Umbilical cord (tissue), 2 donors: ENCODE data around the gene ISOC2. TPM values are rescaled to one million over a fixed set of nuclear protein-coding genes. Genes with fewer than 3 reads are reported as not detected.
"Not testable (repeated sequence)": the region's sequence is repeated elsewhere in the genome, so short reads cannot be mapped to it uniquely, and the experiment has no call there.

ENCODE experiments used
- DNase-seq: peaks from one replicate; pipeline ENCODE4 v3.0.0-alpha.2; 2015; ENCODE audit warnings: low spot score
- total RNA-seq: library from RNA; depleted of rRNA; stranded (reverse); fragments of >200 nt; gene quantifications from one replicate; pipeline ENCODE4 v1.2.3, GENCODE V29; 2014; ENCODE audit warnings: low replicate concordance; ENCODE audit not compliant: insufficient read depth

The ISOC2 gene
- total RNA-seq, 1 donor from 2014 or later, result 15.9 TPM

GRCh38 chr19:55460670-55461258 lies 678 bp downstream of the ISOC2 start:
- peak; percentile 92 for DNase-seq

GRCh38 chr19:55459950-55460657 lies 1.3 kb downstream of the ISOC2 start:
- peak; percentile 58 for DNase-seq

- DNase-seq, result no peak
These were observed 1.9 kb downstream of the ISOC2 start for GRCh38 chr19:55459551-55459949.

- DNase-seq, result no peak
These were observed 3.6 kb downstream of the ISOC2 start for GRCh38 chr19:55457683-55458457.

- DNase-seq, result no peak
These were observed 5.1 kb downstream of the ISOC2 start for GRCh38 chr19:55456347-55456746.

- no peak for DNase-seq
These were observed 5.7 kb downstream of the ISOC2 start for GRCh38 chr19:55455576-55456235.

- DNase-seq, result no peak
These were observed 6.6 kb downstream of the ISOC2 start for GRCh38 chr19:55454787-55455243.

GRCh38 chr19:55453511-55454260 lies 7.8 kb downstream of the ISOC2 start:
- no peak for DNase-seq

GRCh38 chr19:55452749-55453346 lies 8.6 kb downstream of the ISOC2 start:
- DNase-seq, result peak; percentile 84

- no peak for DNase-seq
These were observed 9.3 kb downstream of the ISOC2 start for GRCh38 chr19:55451965-55452748.

- no peak for DNase-seq
These were observed 10.1 kb downstream of the ISOC2 start for GRCh38 chr19:55451163-55451964.

GRCh38 chr19:55449469-55449868 lies 12.0 kb downstream of the ISOC2 start:
- DNase-seq, result no peak

- DNase-seq, result not testable (repeated sequence)
These were observed 13.3 kb downstream of the ISOC2 start for GRCh38 chr19:55448175-55448490.

GRCh38 chr19:55447421-55448174 lies 13.8 kb downstream of the ISOC2 start:
- DNase-seq, result no peak

GRCh38 chr19:55446060-55446459 lies 15.4 kb downstream of the ISOC2 start:
- DNase-seq, result no peak

GRCh38 chr19:55444646-55445045 lies 16.8 kb downstream of the ISOC2 start:
- no peak for DNase-seq

- no peak for DNase-seq
These were observed 17.5 kb downstream of the ISOC2 start for GRCh38 chr19:55443824-55444480.
